Smooth muscle cell (in vitro differentiated cells): ENCODE results near the gene DPP9. TPM values are rescaled to one million over a fixed set of nuclear protein-coding genes. Genes with fewer than 3 reads are reported as not detected.

Experiments used
- DNase-seq: peaks from one replicate; lab custom pipeline; 2025; ENCODE audit not compliant: unreplicated experiment; lab: John Stamatoyannopoulos, UW
- H2AFZ ChIP-seq: fragments of 200-600 bp; sonication (generic); 2 replicates; pipeline ENCODE4 v1.6.0; 2016; ENCODE audit warnings: antibody characterized with exemption, low read depth, mild to moderate bottlenecking
- H3F3A ChIP-seq: fragments of 200-600 bp; sonication (generic); 2 replicates; pipeline ENCODE4 v1.6.0; 2017; ENCODE audit warnings: antibody characterized with exemption, low read depth
- H3K27ac ChIP-seq: fragments of 200-600 bp; sonication (generic); 2 replicates; pipeline ENCODE4 v1.5.1; 2016; ENCODE audit warnings: low read depth, mild to moderate bottlenecking
- H3K27me3 ChIP-seq: fragments of 200-600 bp; sonication (generic); 2 replicates; pipeline ENCODE4 v1.6.1; 2016; ENCODE audit warnings: low read depth, mild to moderate bottlenecking
- H3K36me3 ChIP-seq: fragments of 200-600 bp; sonication (generic); 2 replicates; pipeline ENCODE4 v1.5.1; 2016; ENCODE audit warnings: low read depth
- H3K4me1 ChIP-seq: fragments of 200-600 bp; sonication (generic); 2 replicates; pipeline ENCODE4 v1.5.1; 2016; ENCODE audit warnings: low read depth
- H3K4me2 ChIP-seq: fragments of 200-600 bp; sonication (generic); 2 replicates; pipeline ENCODE4 v1.6.0; 2016; ENCODE audit warnings: mild to moderate bottlenecking
- H3K4me3 ChIP-seq: fragments of 200-600 bp; sonication (generic); 2 replicates; pipeline ENCODE4 v1.5.1; 2016; ENCODE audit warnings: mild to moderate bottlenecking
- H3K79me2 ChIP-seq: fragments of 200-600 bp; sonication (generic); 2 replicates; pipeline ENCODE4 v1.6.0; 2016; ENCODE audit warnings: low read depth, mild to moderate bottlenecking
- H3K9ac ChIP-seq: fragments of 200-600 bp; sonication (generic); 2 replicates; pipeline ENCODE4 v1.6.0; 2016; ENCODE audit warnings: low read depth
- H3K9me3 ChIP-seq: fragments of 200-600 bp; sonication (generic); replicated peaks from 2 replicates; pipeline ENCODE4 v1.5.1; 2016; ENCODE audit warnings: low read depth
- H4K20me1 ChIP-seq: fragments of 200-600 bp; sonication (generic); 2 replicates; pipeline ENCODE4 v1.6.0; 2016; ENCODE audit warnings: low read depth
- CTCF ChIP-seq: fragments of 200-600 bp; sonication (generic); IDR thresholded peaks from 2 replicates; pipeline ENCODE4 v1.5.1; 2017; ENCODE audit warnings: borderline replicate concordance, mild to moderate bottlenecking, antibody characterized with exemption; ENCODE audit not compliant: insufficient read depth, poor library complexity, severe bottlenecking
- WGBS: methylation state at CpG from one replicate; pipeline ENCODE4 v1.1.7; 2016; ENCODE audit warnings: low lambda C conversion rate; 5-methylcytosine and 5-hydroxymethylcytosine counted together
- polyA plus RNA-seq: library from polyadenylated mRNA; unstranded; fragments of >200 nt; fragmentation: Nextera tagmentation; extraction: Ambion mirVana; gene quantifications from 2 replicates; pipeline ENCODE4 v1.2.1, GENCODE V29; 2016
- total RNA-seq: library from RNA; depleted of rRNA; stranded (reverse); fragments of >200 nt; gene quantifications from 2 replicates; pipeline ENCODE4 v1.2.3, GENCODE V29; 2014

Gene DPP9
- total and polyA plus RNA-seq, 2 experiments from 2014 or later: 26.3 to 44.3 TPM

- H3K27me3 ChIP-seq: no peaks in the 10 kb centered on the region
- H3K4me2 ChIP-seq: peak overlapping the region; percentile 96
- H3K27ac ChIP-seq: no peak overlapping the region
- H3K79me2 ChIP-seq: peaks cover 5% of the 10 kb centered on the region
- H3K4me1 ChIP-seq: peaks cover 2% of the 10 kb centered on the region
- peaks cover 12% of the 10 kb centered on the region for H3F3A ChIP-seq
- TF ChIP-seq CTCF: no peak
- no peaks in the 10 kb centered on the region for H3K36me3 ChIP-seq
- H3K4me3 ChIP-seq: peak overlapping the region; percentile 78
- H3K9me3 ChIP-seq: no peaks in the 10 kb centered on the region
- 43% methylated on average over 23 of the region's 39 CpGs for WGBS
- H3K9ac ChIP-seq: peak overlapping the region; percentile 71
- no peak for DNase-seq
- peak overlapping the region; percentile 88 for H2AFZ ChIP-seq
- no peaks in the 10 kb centered on the region for H4K20me1 ChIP-seq
Measured at GRCh38 chr19:4639531-4640246, 84.0 kb downstream of the DPP9 start.

- TF ChIP-seq CTCF: no peak
- peak within 1 kb of the TSS; percentile 71 for H3K9ac ChIP-seq
- peak within 1 kb of the TSS; percentile 44 for H3K27ac ChIP-seq
- H3K9me3 ChIP-seq: no peaks in the 10 kb centered on the region
- peaks cover 5% of the 10 kb centered on the region for H3K79me2 ChIP-seq
- no peaks in the 10 kb centered on the region for H3K27me3 ChIP-seq
- peak; percentile 93 for DNase-seq
- H3F3A ChIP-seq: peaks cover 12% of the 10 kb centered on the region
- no peaks in the 10 kb centered on the region for H4K20me1 ChIP-seq
- H3K4me2 ChIP-seq: peak within 1 kb of the TSS; percentile 96
- H3K4me1 ChIP-seq: peaks cover 2% of the 10 kb centered on the region
- H3K36me3 ChIP-seq: no peaks in the 10 kb centered on the region
- H2AFZ ChIP-seq: peak within 1 kb of the TSS; percentile 88
- WGBS: 13% methylated on average over 13 of the region's 49 CpGs
- peak within 1 kb of the TSS; percentile 78 for H3K4me3 ChIP-seq
Measured at GRCh38 chr19:4638828-4639530, 84.7 kb downstream of the DPP9 start, which contains the start of gene TNFAIP8L1. Gene TNFAIP8L1 (plus strand): TSS chr19:4639516. CDS start chr19:4651870, 12,354 bp downstream.

GRCh38 chr19:4638317-4638716 lies 85.3 kb downstream of the DPP9 start:
- no peak overlapping the region for H3K4me3 ChIP-seq
- H3K79me2 ChIP-seq: peaks cover 5% of the 10 kb centered on the region
- no peaks in the 10 kb centered on the region for H3K9me3 ChIP-seq
- H3K27me3 ChIP-seq: no peaks in the 10 kb centered on the region
- no peak overlapping the region for H3K4me2 ChIP-seq
- WGBS: 94% methylated on average over 11 of the region's 11 CpGs
- H3K9ac ChIP-seq: no peak overlapping the region
- H3K4me1 ChIP-seq: peaks cover 2% of the 10 kb centered on the region
- no peak for TF ChIP-seq CTCF
- peak overlapping the region; percentile 44 for H3K27ac ChIP-seq
- H3K36me3 ChIP-seq: no peaks in the 10 kb centered on the region
- no peak overlapping the region for H2AFZ ChIP-seq
- DNase-seq: no peak
- H4K20me1 ChIP-seq: no peaks in the 10 kb centered on the region
- H3F3A ChIP-seq: peaks cover 12% of the 10 kb centered on the region
